Ishikawa (cell line): ENCODE measurements around the gene RUBCNL.

ENCODE experiments used
- CEBPB ChIP-seq: IDR thresholded peaks from 2 replicates; pipeline ENCODE4 v1.6.1; 2012
- CREB1 ChIP-seq: IDR thresholded peaks from 2 replicates; pipeline ENCODE4 v1.6.1; 2012; ENCODE audit warnings: low read depth
- EGR1 ChIP-seq: IDR thresholded peaks from 2 replicates; pipeline ENCODE4 v1.6.1; 2012
- EP300 ChIP-seq: IDR thresholded peaks from 2 replicates; pipeline ENCODE4 v1.6.1; 2012; ENCODE audit warnings: borderline replicate concordance
- FOXM1 ChIP-seq: IDR thresholded peaks from 2 replicates; pipeline ENCODE4 v1.6.1; 2012; ENCODE audit warnings: low read depth, borderline replicate concordance
- MAX ChIP-seq: IDR thresholded peaks from 2 replicates; pipeline ENCODE4 v1.6.1; 2012
- NFIC ChIP-seq: IDR thresholded peaks from 2 replicates; pipeline ENCODE4 v1.6.1; 2012
- RAD21 ChIP-seq: IDR thresholded peaks from 2 replicates; pipeline ENCODE4 v1.6.1; 2012; ENCODE audit warnings: low read depth
- REST ChIP-seq: IDR thresholded peaks from 2 replicates; pipeline ENCODE4 v1.6.1; 2012; ENCODE audit warnings: low read depth, mild to moderate bottlenecking
- TAF1 ChIP-seq: IDR thresholded peaks from 2 replicates; pipeline ENCODE4 v1.6.1; 2012; ENCODE audit warnings: low read depth, mild to moderate bottlenecking
- TCF12 ChIP-seq: IDR thresholded peaks from 2 replicates; pipeline ENCODE4 v1.6.1; 2012; ENCODE audit warnings: low read depth
- TEAD4 ChIP-seq: IDR thresholded peaks from 2 replicates; pipeline ENCODE4 v1.6.1; 2012
- USF1 ChIP-seq: IDR thresholded peaks from 2 replicates; pipeline ENCODE4 v1.6.1; 2012
- YY1 ChIP-seq: IDR thresholded peaks from 2 replicates; pipeline ENCODE4 v1.6.1; 2012; ENCODE audit warnings: low read depth
- ZBTB7A ChIP-seq: IDR thresholded peaks from 2 replicates; pipeline ENCODE4 v1.6.1; 2012; ENCODE audit warnings: low read depth

The RUBCNL gene

GRCh38 chr13:46332772-46333171, 54.3 kb downstream of the RUBCNL start:
- TF ChIP-seq YY1 (no peak), TAF1 (no peak), TEAD4 (no peak), CEBPB (no peak), FOXM1 (no peak), USF1 (no peak), RAD21 (no peak), EP300 (no peak), EGR1 (no peak), REST (no peak), TCF12 (no peak), ZBTB7A (no peak), MAX (no peak), CREB1 (no peak), NFIC (no peak)

- TF ChIP-seq NFIC, result no peak
- TF ChIP-seq CEBPB, result no peak
- TF ChIP-seq ZBTB7A, result no peak
- TF ChIP-seq TEAD4, result no peak
- no peak for TF ChIP-seq TAF1
These were observed 57.4 kb downstream of the RUBCNL start for GRCh38 chr13:46329624-46330023.

- no peak for TF ChIP-seq TCF12
- TF ChIP-seq YY1, result no peak
- no peak for TF ChIP-seq REST
- TF ChIP-seq USF1, result no peak
- TF ChIP-seq EP300, result no peak
- no peak for TF ChIP-seq TEAD4
- no peak for TF ChIP-seq MAX
- TF ChIP-seq CEBPB, result no peak
- no peak for TF ChIP-seq FOXM1
- TF ChIP-seq CREB1, result no peak
- TF ChIP-seq ZBTB7A, result no peak
- no peak for TF ChIP-seq NFIC
- no peak for TF ChIP-seq TAF1
- TF ChIP-seq RAD21, result no peak
- no peak for TF ChIP-seq EGR1
These were observed 59.8 kb downstream of the RUBCNL start for GRCh38 chr13:46327246-46327645.

- TF ChIP-seq CEBPB, result no peak
- no peak for TF ChIP-seq TAF1
- TF ChIP-seq TEAD4, result no peak
- TF ChIP-seq MAX, result no peak
- TF ChIP-seq YY1, result no peak
- TF ChIP-seq TCF12, result no peak
- TF ChIP-seq CREB1, result no peak
- no peak for TF ChIP-seq ZBTB7A
- TF ChIP-seq EP300, result no peak
- no peak for TF ChIP-seq FOXM1
- TF ChIP-seq RAD21, result no peak
- no peak for TF ChIP-seq NFIC
- no peak for TF ChIP-seq EGR1
- TF ChIP-seq REST, result no peak
- no peak for TF ChIP-seq USF1
These were observed 62.1 kb downstream of the RUBCNL start for GRCh38 chr13:46324976-46325375.
